Type B pancreatic cell (in vitro differentiated cells): ENCODE results near the gene P2RY8. TPM values are rescaled to one million over a fixed set of nuclear protein-coding genes. Genes with fewer than 3 reads are reported as not detected.
A peak's percentile ranks its signal among the peaks of the same experiment; 100 is the strongest.

Experiments used
- DNase-seq: peaks from one replicate; pipeline ENCODE4 v3.0.0; 2021; ENCODE audit warnings: mixed read lengths; ENCODE audit not compliant: unreplicated experiment; ENCODE audit errors: extremely low spot score
- H3K27ac Mint-ChIP-seq: 2 replicates; pipeline ENCODE4 v1.8.0; 2021; ENCODE audit warnings: mild to moderate bottlenecking, mixed read lengths
- H3K27me3 Mint-ChIP-seq: 2 replicates; pipeline ENCODE4 v1.8.0; 2021; ENCODE audit warnings: mixed read lengths
- H3K36me3 Mint-ChIP-seq: 2 replicates; pipeline ENCODE4 v1.8.0; 2021; ENCODE audit warnings: mixed read lengths
- H3K4me1 Mint-ChIP-seq: one replicate; pipeline ENCODE4 v1.8.0; 2021; ENCODE audit warnings: mixed read lengths; ENCODE audit not compliant: unreplicated experiment
- H3K4me3 Mint-ChIP-seq: 2 replicates; pipeline ENCODE4 v1.8.0; 2021; ENCODE audit warnings: mild to moderate bottlenecking, mixed read lengths
- H3K9me3 Mint-ChIP-seq: 2 replicates; pipeline ENCODE4 v1.8.0; 2021; ENCODE audit warnings: mixed read lengths
- total RNA-seq: library from RNA; stranded (reverse); gene quantifications from 2 replicates; pipeline ENCODE4 v1.2.1, GENCODE V29; 2021; ENCODE audit warnings: low replicate concordance
- TF ChIP-seq, protein P1 (sequence below): fragments of 200-600 bp; sonication (generic); conservative IDR thresholded peaks from 2 replicates; pipeline ENCODE4 v1.5.0; 2021; ENCODE audit warnings: antibody characterized with exemption, mild to moderate bottlenecking

Gene P2RY8
- total RNA-seq, 1 donor from 2014 or later = not detected

GRCh38 chrX:1468250-1468772 is 68.7 kb downstream of the P2RY8 start:
- H3K27ac Mint-ChIP-seq = no peak overlapping the region
- TF ChIP-seq, protein P1, sequence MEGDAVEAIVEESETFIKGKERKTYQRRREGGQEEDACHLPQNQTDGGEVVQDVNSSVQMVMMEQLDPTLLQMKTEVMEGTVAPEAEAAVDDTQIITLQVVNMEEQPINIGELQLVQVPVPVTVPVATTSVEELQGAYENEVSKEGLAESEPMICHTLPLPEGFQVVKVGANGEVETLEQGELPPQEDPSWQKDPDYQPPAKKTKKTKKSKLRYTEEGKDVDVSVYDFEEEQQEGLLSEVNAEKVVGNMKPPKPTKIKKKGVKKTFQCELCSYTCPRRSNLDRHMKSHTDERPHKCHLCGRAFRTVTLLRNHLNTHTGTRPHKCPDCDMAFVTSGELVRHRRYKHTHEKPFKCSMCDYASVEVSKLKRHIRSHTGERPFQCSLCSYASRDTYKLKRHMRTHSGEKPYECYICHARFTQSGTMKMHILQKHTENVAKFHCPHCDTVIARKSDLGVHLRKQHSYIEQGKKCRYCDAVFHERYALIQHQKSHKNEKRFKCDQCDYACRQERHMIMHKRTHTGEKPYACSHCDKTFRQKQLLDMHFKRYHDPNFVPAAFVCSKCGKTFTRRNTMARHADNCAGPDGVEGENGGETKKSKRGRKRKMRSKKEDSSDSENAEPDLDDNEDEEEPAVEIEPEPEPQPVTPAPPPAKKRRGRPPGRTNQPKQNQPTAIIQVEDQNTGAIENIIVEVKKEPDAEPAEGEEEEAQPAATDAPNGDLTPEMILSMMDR = no peak
- peaks cover 12% of the 10 kb centered on the region for H3K27me3 Mint-ChIP-seq
- H3K4me3 Mint-ChIP-seq = no peak overlapping the region
- H3K9me3 Mint-ChIP-seq = no peaks in the 10 kb centered on the region
- no peaks in the 10 kb centered on the region for H3K4me1 Mint-ChIP-seq
- DNase-seq = peak; percentile 44
- H3K36me3 Mint-ChIP-seq = no peaks in the 10 kb centered on the region

GRCh38 chrX:1466971-1467561 is 69.9 kb downstream of the P2RY8 start:
- DNase-seq = peak; percentile 51
- no peak overlapping the region for H3K4me3 Mint-ChIP-seq

DNA sequence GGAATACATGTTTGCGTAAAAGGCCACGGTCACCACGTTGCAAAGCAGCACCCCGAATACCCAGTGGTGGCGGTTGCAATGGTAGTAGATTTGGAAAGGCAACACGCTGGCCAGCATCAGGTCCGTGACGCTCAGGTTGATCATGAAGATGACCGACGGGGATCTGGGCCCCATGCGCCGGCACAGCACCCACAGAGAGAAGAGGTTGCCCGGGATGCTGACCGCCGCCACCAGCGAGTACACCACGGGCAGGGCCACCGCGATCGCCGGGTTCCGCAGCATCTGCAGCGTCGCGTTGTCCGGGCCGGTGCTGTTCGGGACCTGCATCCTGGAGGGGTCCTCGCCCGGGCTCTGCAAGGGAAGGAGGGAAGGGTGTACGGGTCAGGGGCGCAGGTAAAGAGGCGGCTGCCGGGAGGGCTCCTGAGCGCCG is 70.7 kb downstream of the P2RY8 start:
- no peak overlapping the region for H3K27ac Mint-ChIP-seq
- H3K4me1 Mint-ChIP-seq = no peaks in the 10 kb centered on the region
- H3K9me3 Mint-ChIP-seq = no peaks in the 10 kb centered on the region
- DNase-seq = peak; percentile 65
- H3K36me3 Mint-ChIP-seq = no peaks in the 10 kb centered on the region
- TF ChIP-seq, protein P1 = no peak
- H3K4me3 Mint-ChIP-seq = no peak overlapping the region
- peaks cover 19% of the 10 kb centered on the region for H3K27me3 Mint-ChIP-seq

More at GRCh38 chrX:1466971-1467561, 69.9 kb downstream of the P2RY8 start:
- Mint-ChIP-seq H3K4me1 (no peaks in the 10 kb centered on the region), H3K27ac (no peak overlapping the region), H3K9me3 (no peaks in the 10 kb centered on the region), H3K36me3 (no peaks in the 10 kb centered on the region), H3K27me3 (peaks cover 19% of the 10 kb centered on the region)
- TF ChIP-seq, protein P1 = no peak

- Mint-ChIP-seq H3K27me3 (peaks cover 19% of the 10 kb centered on the region), H3K27ac (no peak overlapping the region), H3K36me3 (no peaks in the 10 kb centered on the region), H3K9me3 (no peaks in the 10 kb centered on the region), H3K4me3 (no peak overlapping the region), H3K4me1 (no peaks in the 10 kb centered on the region)
- TF ChIP-seq, protein P1 = no peak
- peak; percentile 57 for DNase-seq
Measured at GRCh38 chrX:1465286-1466231, 71.4 kb downstream of the P2RY8 start.

DNA sequence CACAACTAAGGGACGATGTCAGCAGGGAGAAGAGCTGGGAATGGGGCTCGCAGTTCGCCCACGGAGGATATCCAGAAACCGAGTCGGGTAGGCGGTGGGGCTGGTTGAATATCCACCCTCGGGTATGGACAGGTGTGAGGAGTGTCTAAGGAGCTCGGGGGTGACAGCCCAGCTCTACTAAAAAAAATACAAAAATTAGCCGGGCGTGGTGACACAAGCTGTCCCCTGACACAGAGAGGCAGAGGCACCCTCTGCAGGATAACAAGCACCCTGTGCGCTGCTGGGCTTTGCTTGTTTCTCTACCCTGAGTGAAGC is 72.1 kb downstream of the P2RY8 start:
- TF ChIP-seq, protein P1 = no peak
- Mint-ChIP-seq H3K27me3 (peaks cover 19% of the 10 kb centered on the region), H3K36me3 (no peaks in the 10 kb centered on the region), H3K9me3 (no peaks in the 10 kb centered on the region), H3K4me1 (no peaks in the 10 kb centered on the region), H3K4me3 (no peak overlapping the region), H3K27ac (no peak overlapping the region)
- peak; percentile 47 for DNase-seq
